ENCODE measurements around the gene FURIN.
"Not testable (repeated sequence)": the region's sequence is repeated elsewhere in the genome, so short reads cannot be mapped to it uniquely, and the experiment has no call there.

The FURIN gene

GRCh38 chr15:90881978-90882721 lies 13.8 kb downstream of the FURIN start:
- no peak for DNase-seq (ENCODE audit: low read depth in 4 of 4, low spot score in 1 of 4)

DNA sequence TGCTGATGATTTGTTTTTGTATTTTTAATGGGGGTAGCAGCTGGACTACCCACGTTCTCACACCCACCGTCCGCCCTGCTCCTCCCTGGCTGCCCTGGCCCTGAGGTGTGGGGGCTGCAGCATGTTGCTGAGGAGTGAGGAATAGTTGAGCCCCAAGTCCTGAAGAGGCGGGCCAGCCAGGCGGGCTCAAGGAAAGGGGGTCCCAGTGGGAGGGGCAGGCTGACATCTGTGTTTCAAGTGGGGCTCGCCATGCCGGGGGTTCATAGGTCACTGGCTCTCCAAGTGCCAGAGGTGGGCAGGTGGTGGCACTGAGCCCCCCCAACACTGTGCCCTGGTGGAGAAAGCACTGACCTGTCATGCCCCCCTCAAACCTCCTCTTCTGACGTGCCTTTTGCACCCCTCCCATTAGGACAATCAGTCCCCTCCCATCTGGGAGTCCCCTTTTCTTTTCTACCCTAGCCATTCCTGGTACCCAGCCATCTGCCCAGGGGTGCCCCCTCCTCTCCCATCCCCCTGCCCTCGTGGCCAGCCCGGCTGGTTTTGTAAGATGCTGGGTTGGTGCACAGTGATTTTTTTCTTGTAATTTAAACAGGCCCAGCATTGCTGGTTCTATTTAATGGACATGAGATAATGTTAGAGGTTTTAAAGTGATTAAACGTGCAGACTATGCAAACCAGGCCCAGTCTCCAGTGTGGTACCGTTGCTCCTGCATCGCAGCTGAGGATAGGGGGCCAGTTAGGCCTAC lies 14.6 kb downstream of the FURIN start:
- no peak for DNase-seq (ENCODE audit: low read depth in 4 of 4, low spot score in 1 of 4)

- DNase-seq (ENCODE audit: low read depth in 4 of 4, low spot score in 1 of 4) = no peak
Observed at GRCh38 chr15:90883526-90883975, 15.2 kb downstream of the FURIN start.

DNA sequence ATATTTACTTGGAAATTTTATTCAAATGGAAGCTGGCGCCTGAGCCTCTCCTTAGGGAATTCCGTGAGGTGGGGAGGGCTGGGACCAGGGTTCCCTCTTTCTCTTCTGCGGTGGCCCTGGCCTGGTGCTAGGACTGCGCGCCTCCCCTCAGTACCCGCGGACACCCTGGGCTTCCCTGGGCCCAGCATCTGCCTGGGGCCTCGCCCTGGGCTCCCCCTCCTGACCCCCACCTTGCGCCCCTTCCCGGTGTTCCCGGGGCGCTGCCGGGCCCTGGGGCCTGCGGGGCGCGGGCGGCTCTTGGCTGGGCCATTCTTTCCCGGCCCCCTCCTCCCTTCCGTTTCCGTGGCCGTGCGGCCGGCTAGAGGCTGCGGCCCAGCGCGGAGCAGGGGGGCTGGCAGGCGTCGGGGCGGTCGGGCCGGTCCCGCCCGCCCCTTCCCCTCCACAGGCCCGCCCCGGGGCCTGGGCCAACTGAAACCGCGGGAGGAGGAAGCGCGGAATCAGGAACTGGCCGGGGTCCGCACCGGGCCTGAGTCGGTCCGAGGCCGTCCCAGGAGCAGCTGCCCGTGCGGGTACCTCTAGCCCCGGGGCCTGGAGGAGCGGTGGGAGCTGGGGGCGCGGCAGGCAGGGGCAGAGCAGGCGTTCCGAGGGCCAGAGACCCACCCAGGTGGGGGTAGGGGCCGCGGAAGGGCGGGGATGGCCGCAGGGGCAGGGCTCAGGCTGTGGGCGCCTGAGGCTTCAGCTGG lies 15.8 kb downstream of the FURIN start, which contains the start of gene FES:
TSS of gene FES (plus strand) at position 529 of the 743 bp plus-strand sequence. CDS start 542 bp downstream, outside the sequence.
- DNase-seq (ENCODE audit: low read depth in 4 of 4, low spot score in 1 of 4) = no peak

DNA sequence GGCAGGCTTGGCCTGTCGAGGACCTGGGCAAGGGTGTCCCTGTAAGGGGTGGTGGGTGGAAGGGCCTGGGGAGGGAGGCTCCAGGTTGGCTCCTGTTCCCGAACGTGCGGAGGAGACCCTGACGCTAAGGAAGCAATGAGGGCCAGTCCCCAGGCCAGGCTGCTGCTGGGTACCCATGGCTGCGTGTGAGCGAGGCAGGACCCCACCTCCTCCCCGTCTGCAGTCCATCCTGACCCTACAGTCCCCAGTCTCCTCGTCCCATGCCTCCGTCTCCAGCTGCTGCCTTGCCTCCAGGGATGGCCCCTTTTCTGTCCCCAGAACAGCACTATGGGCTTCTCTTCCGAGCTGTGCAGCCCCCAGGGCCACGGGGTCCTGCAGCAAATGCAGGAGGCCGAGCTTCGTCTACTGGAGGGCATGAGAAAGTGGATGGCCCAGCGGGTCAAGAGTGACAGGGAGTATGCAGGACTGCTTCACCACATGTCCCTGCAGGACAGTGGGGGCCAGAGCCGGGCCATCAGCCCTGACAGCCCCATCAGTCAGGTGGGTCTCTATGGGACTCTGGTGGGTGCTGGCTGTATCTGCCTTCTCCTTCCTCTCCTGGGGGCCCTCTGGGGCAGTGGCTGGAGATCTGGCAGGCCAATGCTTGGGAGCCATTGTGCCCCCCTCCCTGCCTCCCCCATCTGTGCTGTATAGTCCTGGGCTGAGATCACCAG lies 16.5 kb downstream of the FURIN start:
- DNase-seq (ENCODE audit: low read depth in 4 of 4, low spot score in 1 of 4) = no peak

- peak; percentile 62 to 83 (median 73) for DNase-seq (ENCODE audit: low read depth in 4 of 4, low spot score in 1 of 4)
Observed at GRCh38 chr15:90885432-90886290, 17.3 kb downstream of the FURIN start.

DNA sequence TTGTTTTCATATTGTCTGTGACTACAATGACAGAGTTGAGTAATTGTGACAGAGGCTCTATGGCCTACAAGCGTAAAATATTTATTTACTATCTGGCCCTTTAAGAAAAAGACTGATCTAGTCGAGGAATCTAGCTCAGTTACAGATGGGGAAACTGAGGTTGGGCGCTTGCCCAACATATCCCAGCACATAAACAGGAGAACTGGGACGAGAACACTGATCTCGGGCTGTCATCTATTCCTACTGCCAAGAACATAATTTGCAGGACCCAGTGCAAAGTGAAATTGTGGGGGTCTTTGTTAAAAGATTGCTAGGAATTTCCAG lies 17.9 kb downstream of the FURIN start:
- no peak for DNase-seq (ENCODE audit: low read depth in 4 of 4, low spot score in 1 of 4)

DNA sequence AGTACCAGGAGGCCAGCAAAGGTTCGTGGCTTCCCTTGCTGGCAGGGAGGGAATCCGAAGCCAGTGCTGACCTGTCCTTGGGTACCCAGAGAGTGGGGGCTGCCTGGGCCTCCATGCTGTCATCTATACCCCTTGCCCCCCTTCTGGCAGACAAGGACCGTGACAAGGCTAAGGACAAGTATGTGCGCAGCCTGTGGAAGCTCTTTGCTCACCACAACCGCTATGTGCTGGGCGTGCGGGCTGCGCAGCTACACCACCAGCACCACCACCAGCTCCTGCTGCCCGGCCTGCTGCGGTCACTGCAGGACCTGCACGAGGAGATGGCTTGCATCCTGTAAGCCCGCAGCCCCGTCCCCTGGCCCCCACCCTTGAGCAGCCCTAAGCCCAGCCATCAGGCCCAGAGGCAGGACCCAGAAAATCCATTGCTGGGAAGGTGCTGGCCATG lies 18.7 kb downstream of the FURIN start:
- no peak for DNase-seq (ENCODE audit: low read depth in 4 of 4, low spot score in 1 of 4)

- DNase-seq (ENCODE audit: low read depth in 4 of 4, low spot score in 1 of 4) = no peak
Observed at GRCh38 chr15:90889313-90889730, 20.9 kb downstream of the FURIN start.

DNA sequence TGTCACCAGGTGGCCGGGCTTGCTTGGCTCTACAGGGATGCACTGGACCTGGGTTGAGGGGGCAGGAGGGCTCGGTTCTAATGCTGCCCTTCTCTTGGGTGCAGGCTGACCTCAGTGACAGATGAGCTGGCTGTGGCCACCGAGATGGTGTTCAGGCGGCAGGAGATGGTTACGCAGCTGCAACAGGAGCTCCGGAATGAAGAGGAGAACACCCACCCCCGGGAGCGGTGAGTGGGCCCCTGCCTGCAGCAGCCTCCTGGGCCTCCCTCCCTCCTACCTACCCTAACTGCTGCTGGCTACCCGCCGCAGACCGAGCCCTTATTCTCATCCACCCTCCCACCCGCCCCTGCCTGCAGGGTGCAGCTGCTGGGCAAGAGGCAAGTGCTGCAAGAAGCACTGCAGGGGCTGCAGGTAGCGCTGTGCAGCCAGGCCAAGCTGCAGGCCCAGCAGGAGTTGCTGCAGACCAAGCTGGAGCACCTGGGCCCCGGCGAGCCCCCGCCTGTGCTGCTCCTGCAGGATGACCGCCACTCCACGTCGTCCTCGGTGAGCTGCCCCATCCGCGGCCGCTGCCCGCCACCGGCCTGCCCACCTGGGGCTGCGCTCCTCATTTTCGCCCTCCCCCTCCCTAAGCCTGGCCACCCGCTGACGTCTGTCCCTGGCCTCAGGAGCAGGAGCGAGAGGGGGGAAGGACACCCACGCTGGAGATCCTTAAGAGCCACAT lies 21.5 kb downstream of the FURIN start:
- DNase-seq (ENCODE audit: low read depth in 4 of 4, low spot score in 1 of 4) = no peak

- no peak for DNase-seq (ENCODE audit: low read depth in 4 of 4, low spot score in 1 of 4)
Observed at GRCh38 chr15:90890839-90891238, 22.5 kb downstream of the FURIN start.

DNA sequence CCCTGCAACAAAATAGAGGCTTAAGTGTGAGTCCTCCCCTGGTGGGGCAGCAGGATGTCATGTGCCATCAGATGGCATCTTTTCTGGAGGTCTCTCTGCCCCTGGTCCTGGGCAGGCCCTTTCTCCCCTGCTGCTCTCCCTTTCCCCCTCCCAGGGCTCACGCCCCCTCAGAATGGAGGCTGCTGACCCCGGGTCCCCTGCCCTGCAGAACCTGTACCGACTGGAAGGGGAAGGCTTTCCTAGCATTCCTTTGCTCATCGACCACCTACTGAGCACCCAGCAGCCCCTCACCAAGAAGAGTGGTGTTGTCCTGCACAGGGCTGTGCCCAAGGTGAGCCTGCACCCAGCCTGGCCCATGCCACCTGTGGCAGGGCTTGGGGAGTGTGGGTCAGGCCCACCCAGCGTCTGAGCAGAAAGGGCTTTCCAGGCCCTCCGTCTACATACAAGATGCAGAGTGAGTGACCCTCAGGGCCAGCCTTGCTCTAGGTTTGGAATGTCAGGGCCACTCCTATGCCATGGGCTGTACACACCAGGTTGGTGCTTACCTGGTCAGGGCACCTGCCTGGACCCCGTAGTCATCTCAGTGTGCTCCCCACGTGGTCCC lies 23.1 kb downstream of the FURIN start:
- no peak for DNase-seq (ENCODE audit: low read depth in 4 of 4, low spot score in 1 of 4)

GRCh38 chr15:90892023-90892422 lies 23.6 kb downstream of the FURIN start:
- no peak for DNase-seq (ENCODE audit: low read depth in 4 of 4, low spot score in 1 of 4)

DNA sequence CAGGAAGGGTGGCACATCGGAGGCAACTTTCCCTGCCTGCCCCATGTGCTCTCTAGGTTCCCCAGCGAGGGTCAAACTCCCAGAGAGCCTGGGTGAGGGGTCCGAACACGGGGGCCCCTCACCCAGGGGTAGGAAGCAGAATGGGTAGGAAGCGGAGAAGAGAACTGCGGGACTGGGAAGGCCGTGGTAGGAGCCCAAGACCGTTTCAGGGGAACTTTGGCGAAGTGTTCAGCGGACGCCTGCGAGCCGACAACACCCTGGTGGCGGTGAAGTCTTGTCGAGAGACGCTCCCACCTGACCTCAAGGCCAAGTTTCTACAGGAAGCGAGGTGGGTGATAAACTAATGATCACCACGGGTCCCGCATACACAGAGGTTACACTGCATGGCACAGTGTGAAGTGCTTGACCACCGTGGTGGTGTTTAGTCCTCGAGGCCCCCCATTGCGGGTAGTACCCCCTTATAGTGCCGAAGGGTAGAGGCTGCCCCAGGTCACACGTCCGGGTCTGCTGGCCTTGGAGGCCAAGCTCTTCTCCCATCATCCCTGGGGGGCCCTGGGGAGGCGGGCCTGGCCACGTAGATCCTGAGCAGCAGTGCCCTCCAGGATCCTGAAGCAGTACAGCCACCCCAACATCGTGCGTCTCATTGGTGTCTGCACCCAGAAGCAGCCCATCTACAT lies 24.2 kb downstream of the FURIN start:
- no peak for DNase-seq (ENCODE audit: low read depth in 4 of 4, low spot score in 1 of 4)

DNA sequence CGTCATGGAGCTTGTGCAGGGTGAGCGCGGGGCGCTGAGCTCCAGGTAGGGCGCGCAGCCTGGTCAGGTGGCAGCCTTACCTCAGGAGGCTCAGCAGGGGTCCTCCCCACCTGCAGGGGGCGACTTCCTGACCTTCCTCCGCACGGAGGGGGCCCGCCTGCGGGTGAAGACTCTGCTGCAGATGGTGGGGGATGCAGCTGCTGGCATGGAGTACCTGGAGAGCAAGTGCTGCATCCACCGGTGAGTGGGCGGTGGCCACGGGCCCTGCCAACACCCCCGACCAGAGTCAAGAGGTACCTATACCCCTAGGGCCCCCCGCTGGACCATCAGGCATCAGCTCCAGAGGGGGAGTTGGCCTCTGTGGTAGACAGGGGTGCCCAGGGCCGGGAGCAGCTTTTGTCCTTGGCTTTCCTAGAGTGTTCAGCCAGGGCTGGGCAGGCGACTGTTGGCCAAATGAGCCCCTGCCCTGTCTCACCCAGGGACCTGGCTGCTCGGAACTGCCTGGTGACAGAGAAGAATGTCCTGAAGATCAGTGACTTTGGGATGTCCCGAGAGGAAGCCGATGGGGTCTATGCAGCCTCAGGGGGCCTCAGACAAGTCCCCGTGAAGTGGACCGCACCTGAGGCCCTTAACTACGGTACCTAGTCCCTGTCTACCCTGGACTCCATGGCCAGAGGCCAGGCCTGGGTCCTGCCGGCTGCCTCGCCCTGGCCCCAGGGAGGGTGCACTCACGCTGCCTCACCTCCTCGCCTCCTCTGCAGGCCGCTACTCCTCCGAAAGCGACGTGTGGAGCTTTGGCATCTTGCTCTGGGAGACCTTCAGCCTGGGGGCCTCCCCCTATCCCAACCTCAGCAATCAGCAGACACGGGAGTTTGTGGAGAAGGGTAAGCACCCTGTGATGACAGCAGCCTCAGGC lies 25.0 kb downstream of the FURIN start:
- no peak for DNase-seq (ENCODE audit: low read depth in 4 of 4, low spot score in 1 of 4)

DNA sequence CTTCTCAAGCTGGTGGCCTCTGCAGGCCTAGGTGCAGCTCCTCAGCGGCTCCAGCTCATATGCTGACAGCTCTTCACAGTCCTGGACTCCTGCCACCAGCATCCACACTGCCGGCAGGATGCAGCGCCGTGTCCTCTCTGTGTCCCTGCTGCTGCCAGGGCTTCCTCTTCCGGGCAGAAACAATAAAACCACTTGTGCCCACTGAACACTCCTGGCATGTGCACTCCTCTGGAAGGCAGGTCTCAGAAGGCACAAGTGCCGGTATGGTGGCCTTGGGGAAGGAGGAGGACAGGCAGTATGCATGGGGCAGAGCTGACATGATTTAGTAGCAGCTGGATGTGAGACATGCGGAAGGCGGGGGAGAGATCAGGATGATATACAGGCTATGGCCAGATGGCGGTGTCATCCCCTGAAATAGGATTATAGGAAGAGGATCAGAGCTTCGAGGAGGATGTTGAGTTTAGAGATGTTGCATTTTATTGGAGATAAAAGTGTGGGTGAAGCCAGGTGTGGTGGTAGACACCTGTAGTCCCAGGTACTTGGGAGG lies 27.3 kb downstream of the FURIN start:
- no peak for DNase-seq (ENCODE audit: low read depth in 4 of 4, low spot score in 1 of 4)

DNA sequence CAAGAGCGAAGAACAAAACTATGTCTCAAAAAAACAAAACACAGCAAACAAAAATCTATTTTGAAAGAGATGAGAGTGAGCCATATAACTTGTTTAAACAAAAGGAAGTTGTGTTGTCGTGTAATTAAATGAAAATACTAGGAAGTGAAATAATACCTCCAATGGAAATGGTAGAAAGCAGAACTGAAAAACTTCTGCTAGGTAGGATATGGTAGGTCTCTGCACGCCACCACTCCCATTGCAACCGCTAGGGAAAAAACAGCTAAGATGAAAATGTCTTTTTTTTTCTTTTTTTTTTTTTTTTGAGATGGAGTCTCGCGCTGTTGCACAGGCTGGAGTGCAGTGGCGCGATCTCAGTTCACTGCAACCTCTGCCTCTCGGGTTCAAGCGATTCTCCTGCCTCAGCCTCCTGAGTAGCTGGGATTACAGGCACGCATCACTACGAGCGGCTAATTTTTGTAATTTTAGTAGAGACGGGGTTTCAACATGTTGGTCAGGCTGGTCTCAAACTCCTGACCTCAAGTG lies 28.8 kb downstream of the FURIN start:
- DNase-seq (ENCODE audit: low read depth in 4 of 4, low spot score in 1 of 4) = not testable (repeated sequence)
